B cell (primary cell): ENCODE measurements around the gene OR1M1. TPM values are rescaled to one million over a fixed set of nuclear protein-coding genes. Genes with fewer than 3 reads are reported as not detected.

ENCODE experiments used
- ATAC-seq: fragments of 200-7000 bp; cut with Tn5 transposase; one replicate; pipeline ENCODE4 v1.10.0; 2021; ENCODE audit warnings: low read depth, mild to moderate bottlenecking, moderate number of reproducible peaks, moderate library complexity
- CTCF ChIA-PET: fragments of 350-600 bp; sonication (Branson Sonifier 250); formaldehyde crosslinking; loops from one replicate; lab custom pipeline; 2021; ENCODE audit warnings: antibody characterized with exemption, inconsistent platforms; lab: Charles Lee
- POLR2A ChIA-PET: fragments of 350-600 bp; sonication (Branson Sonifier 250); formaldehyde crosslinking; loops from one replicate; lab custom pipeline; 2021; ENCODE audit warnings: antibody characterized with exemption; lab: Charles Lee
- DNase-seq: peaks from one replicate; pipeline ENCODE4 v3.0.0; 2013
- H2AFZ ChIP-seq: 2 replicates; pipeline ENCODE4 v1.6.1; 2012; ENCODE audit warnings: mild to moderate bottlenecking, low read depth, low read length; ENCODE audit not compliant: insufficient read depth, poor library complexity, severe bottlenecking
- H3K27ac ChIP-seq, 2 donors: 1 replicate in 1 of 2; 2 replicates in 1 of 2; pipeline ENCODE4 v1.5.1; 2012 to 2013; ENCODE audit warnings: low read length in 2 of 2, mild to moderate bottlenecking in 2 of 2, moderate library complexity in 1 of 2
- H3K27me3 ChIP-seq, 4 experiments: fragments of 200-600 bp in 1 of 4; sonication (generic) in 1 of 4; replicated peaks in 1 of 4; 1 replicate in 2 of 4; 2 replicates in 2 of 4; pipeline versions ENCODE4 v1.6.1 to v1.7.0; 2013 to 2016; ENCODE audit warnings: low read length in 3 of 4, mild to moderate bottlenecking in 2 of 4, mixed read lengths in 1 of 4, moderate library complexity in 1 of 4; ENCODE audit not compliant: insufficient read depth in 4 of 4, control insufficient read depth in 3 of 4; ENCODE audit errors: control extremely low read depth in 1 of 4
- H3K36me3 ChIP-seq, 2 experiments: replicated peaks in 1 of 2; 1 replicate in 1 of 2; 2 replicates in 1 of 2; pipeline versions ENCODE4 v1.6.1 to v1.7.1; 2013; ENCODE audit warnings: low read length in 1 of 2; ENCODE audit not compliant: insufficient read depth in 2 of 2, control insufficient read depth in 1 of 2; ENCODE audit errors: control extremely low read depth in 1 of 2, extremely low read depth in 1 of 2
- H3K4me1 ChIP-seq, 2 donors: fragments of 200-600 bp in 1 of 2; sonication (generic) in 1 of 2; 1 replicate in 1 of 2; 2 replicates in 1 of 2; pipeline versions ENCODE4 v1.5.1 to v1.6.1; 2013 to 2017; ENCODE audit warnings: low read length in 2 of 2; ENCODE audit not compliant: control insufficient read depth in 2 of 2, insufficient read depth in 2 of 2
- H3K4me2 ChIP-seq: replicated peaks from 2 replicates; pipeline ENCODE3; 2012; ENCODE audit warnings: mild to moderate bottlenecking, low read depth, low read length; ENCODE audit not compliant: poor library complexity, severe bottlenecking
- H3K4me3 ChIP-seq, 5 experiments: fragments of 200-600 bp in 1 of 5; sonication (generic) in 1 of 5; 1 replicate in 3 of 5; 2 replicates in 2 of 5; pipeline versions ENCODE4 v1.5.1 to v1.7.0; 2011 to 2016; ENCODE audit warnings: low read length in 4 of 5, mild to moderate bottlenecking in 4 of 5, low read depth in 2 of 5, control low read depth in 1 of 5, moderate library complexity in 1 of 5; ENCODE audit not compliant: insufficient read depth in 1 of 5; ENCODE audit errors: control extremely low read depth in 1 of 5, extremely low read depth in 1 of 5
- H3K79me2 ChIP-seq: fragments of 200-600 bp; sonication (generic); one replicate; pipeline ENCODE4 v1.6.0; 2016; ENCODE audit warnings: low read length; ENCODE audit not compliant: control insufficient read depth, insufficient read depth
- H3K9ac ChIP-seq: fragments of 200-600 bp; sonication (generic); 2 replicates; pipeline ENCODE4 v1.6.1; 2017; ENCODE audit warnings: mild to moderate bottlenecking, low read length, moderate library complexity
- H3K9me3 ChIP-seq, 3 donors: one replicate each; pipeline versions ENCODE4 v1.6.1 to v1.7.1; 2013; ENCODE audit warnings: low read length in 2 of 3; ENCODE audit not compliant: control insufficient read depth in 2 of 3, insufficient read depth in 1 of 3; ENCODE audit errors: control extremely low read depth in 1 of 3
- H4K20me1 ChIP-seq: 2 replicates; pipeline ENCODE4 v1.6.0; 2012; ENCODE audit warnings: mild to moderate bottlenecking, low read length; ENCODE audit not compliant: insufficient read depth, control insufficient read depth, poor library complexity, severe bottlenecking
- H3K27ac Mint-ChIP-seq: one replicate; pipeline ENCODE4 v1.8.0; 2021; ENCODE audit warnings: mixed read lengths
- H3K27me3 Mint-ChIP-seq: one replicate; pipeline ENCODE4 v1.8.0; 2021; ENCODE audit warnings: mixed read lengths
- H3K4me1 Mint-ChIP-seq: one replicate; pipeline ENCODE4 v1.8.0; 2021; ENCODE audit warnings: mixed read lengths
- H3K4me3 Mint-ChIP-seq: one replicate; pipeline ENCODE4 v1.8.0; 2021; ENCODE audit warnings: mixed read lengths
- H3K9me3 Mint-ChIP-seq: one replicate; pipeline ENCODE4 v1.8.0; 2022; ENCODE audit warnings: mixed read lengths; ENCODE audit not compliant: insufficient read depth
- CTCF ChIP-seq: fragments of 200-600 bp; IDR thresholded peaks from one replicate; pipeline ENCODE4 v1.8.0; 2022; ENCODE audit warnings: antibody characterized with exemption, mild to moderate bottlenecking
- EZH2 ChIP-seq: IDR thresholded peaks from 2 replicates; pipeline ENCODE4 v1.6.1; 2012; ENCODE audit warnings: borderline replicate concordance, low read depth, mild to moderate bottlenecking, moderate library complexity, low read length; ENCODE audit not compliant: insufficient read depth, poor library complexity, severe bottlenecking
- WGBS: methylation state at CpG from one replicate; pipeline ENCODE4 v1.1.5; 2013; ENCODE audit warnings: missing lambda C conversion rate; ENCODE audit not compliant: insufficient coverage; 5-methylcytosine and 5-hydroxymethylcytosine counted together
- intact Hi-C: fragments of 100-400 bp; cut with micrococcal nuclease; formaldehyde crosslinking; loops from one replicate; pipeline ENCODE4 v1.10.0; 2022
- polyA plus RNA-seq: library from polyadenylated mRNA; depleted of rRNA; stranded (reverse); fragments of >200 nt; gene quantifications from 2 replicates; pipeline ENCODE4 v1.2.3, GENCODE V29; 2012
- total RNA-seq, 2 donors: library from RNA; stranded (reverse); fragments of 120-200 nt in 1 of 2; gene quantifications; 1 replicate in 1 of 2; 2 replicates in 1 of 2; pipeline versions ENCODE4 v1.2.3 to v1.2.4, GENCODE V29; 2013 to 2022

Gene OR1M1
- total and polyA plus RNA-seq, 2 donors (not counting 1 experiment from before 2014, with no cell fraction given), result not detected

GRCh38 chr19:9130965-9131364 is 44.1 kb downstream of the OR1M1 start:
- Histone ChIP-seq H3K4me1 (peaks cover 4 to 12% of the 10 kb centered on the region in 2 donors), H3K27ac (no peak overlapping the region), H4K20me1 (no peaks in the 10 kb centered on the region), H3K9ac (no peak overlapping the region), H3K36me3 (no peaks in the 10 kb centered on the region), H3K4me2 (no peak overlapping the region), H3K9me3 (no peaks in the 10 kb centered on the region), H3K4me3 (no peak overlapping the region), H3K79me2 (no peaks in the 10 kb centered on the region), H2AFZ (peak overlapping the region; percentile 49), H3K27me3 (peaks cover 0 to 8% (median 3%) of the 10 kb centered on the region in 4 experiments)
- TF ChIP-seq CTCF, result no peak
- TF ChIP-seq EZH2, result no peak
- peak overlapping the region; percentile 8 for H3K27ac Mint-ChIP-seq
- H3K9me3 Mint-ChIP-seq, result no peaks in the 10 kb centered on the region
- ChIA-PET POLR2A (no interaction called here), CTCF (interaction anchor here (0.7 kb wide), 1 partner anchor 498 kb away, joined by 3 read pairs; no protein-coding TSS in a partner anchor)
- ATAC-seq, result peak; percentile 62
- peak; percentile 50 for DNase-seq
- WGBS, result no CpG with 5 or more reads among the region's 1 CpG
- peaks cover 11% of the 10 kb centered on the region for H3K27me3 Mint-ChIP-seq
- H3K4me1 Mint-ChIP-seq, result peaks cover 10% of the 10 kb centered on the region
- intact Hi-C loops, result no loop called here
- H3K4me3 Mint-ChIP-seq, result no peak overlapping the region

GRCh38 chr19:9132422-9132821 is 45.6 kb downstream of the OR1M1 start:
- WGBS, result 59% methylated on average over 4 of the region's 5 CpGs
- H2AFZ ChIP-seq, result no peak overlapping the region
- H3K27ac ChIP-seq, result no peak overlapping the region
- no peak overlapping the region for H3K4me3 ChIP-seq
- H3K4me1 Mint-ChIP-seq, result peaks cover 13% of the 10 kb centered on the region
- no peaks in the 10 kb centered on the region for H3K9me3 Mint-ChIP-seq
- no peak overlapping the region for H3K4me2 ChIP-seq
- H3K9ac ChIP-seq, result no peak overlapping the region
- no peaks in the 10 kb centered on the region for H3K36me3 ChIP-seq
- no peak for ATAC-seq
- H3K4me1 ChIP-seq, result peaks cover 4 to 12% of the 10 kb centered on the region in 2 donors
- H3K9me3 ChIP-seq, result no peaks in the 10 kb centered on the region
- no peaks in the 10 kb centered on the region for H4K20me1 ChIP-seq
- H3K79me2 ChIP-seq, result no peaks in the 10 kb centered on the region
- no peaks in the 10 kb centered on the region for H3K27me3 ChIP-seq
- no peak for DNase-seq
- no peak for TF ChIP-seq CTCF
- no peak for TF ChIP-seq EZH2
- intact Hi-C loops, result no loop called here
- H3K4me3 Mint-ChIP-seq, result no peak overlapping the region
- H3K27me3 Mint-ChIP-seq, result peaks cover 3% of the 10 kb centered on the region
- CTCF ChIA-PET, result interaction anchor here (0.5 to 0.7 kb wide), 4 partner anchors 10 to 1258 kb away, joined by 3 read pairs; no protein-coding TSS in a partner anchor
- no peak overlapping the region for H3K27ac Mint-ChIP-seq
- POLR2A ChIA-PET, result interaction anchor here (0.7 kb wide), 1 partner anchor 953 kb away, joined by 4 read pairs; no protein-coding TSS in a partner anchor
